ENCODE measurements around the gene SBK1. TPM values are rescaled to one million over a fixed set of nuclear protein-coding genes. Genes with fewer than 3 reads are reported as not detected.
"Not testable (repeated sequence)": the region's sequence is repeated elsewhere in the genome, so short reads cannot be mapped to it uniquely, and the experiment has no call there.

SBK1 gene
- total and polyA plus RNA-seq, 2 donors = 0.16 to 0.21 TPM

DNA sequence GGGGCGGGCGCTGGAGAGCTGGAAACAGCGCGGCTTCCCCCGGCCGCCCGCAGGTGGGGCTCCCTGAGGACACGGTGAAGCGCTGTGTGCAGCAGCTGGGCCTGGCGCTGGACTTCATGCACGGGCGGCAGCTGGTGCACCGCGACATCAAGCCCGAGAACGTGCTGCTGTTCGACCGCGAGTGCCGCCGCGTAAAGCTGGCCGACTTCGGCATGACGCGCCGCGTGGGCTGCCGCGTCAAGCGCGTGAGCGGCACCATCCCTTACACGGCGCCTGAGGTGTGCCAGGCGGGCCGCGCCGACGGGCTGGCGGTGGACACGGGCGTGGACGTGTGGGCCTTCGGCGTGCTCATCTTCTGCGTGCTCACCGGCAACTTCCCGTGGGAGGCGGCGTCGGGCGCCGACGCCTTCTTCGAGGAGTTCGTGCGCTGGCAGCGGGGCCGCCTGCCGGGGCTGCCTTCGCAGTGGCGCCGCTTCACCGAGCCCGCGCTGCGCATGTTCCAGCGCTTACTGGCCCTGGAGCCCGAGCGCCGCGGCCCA, 27.8 kb downstream of the SBK1 start:
- Histone ChIP-seq H3K36me3 (ENCODE audit: insufficient read depth) (no peaks in the 10 kb centered on the region), H3K4me3 (ENCODE audit: low read depth, low read length) (no peak overlapping the region), H3K27ac (ENCODE audit: low read depth) (no peak overlapping the region), H3K4me1 (ENCODE audit: insufficient read depth) (no peaks in the 10 kb centered on the region)
- WGBS = 97% methylated on average over 73 of the region's 73 CpGs
- DNase-seq (ENCODE audit: extremely low spot score) = no peak

DNA sequence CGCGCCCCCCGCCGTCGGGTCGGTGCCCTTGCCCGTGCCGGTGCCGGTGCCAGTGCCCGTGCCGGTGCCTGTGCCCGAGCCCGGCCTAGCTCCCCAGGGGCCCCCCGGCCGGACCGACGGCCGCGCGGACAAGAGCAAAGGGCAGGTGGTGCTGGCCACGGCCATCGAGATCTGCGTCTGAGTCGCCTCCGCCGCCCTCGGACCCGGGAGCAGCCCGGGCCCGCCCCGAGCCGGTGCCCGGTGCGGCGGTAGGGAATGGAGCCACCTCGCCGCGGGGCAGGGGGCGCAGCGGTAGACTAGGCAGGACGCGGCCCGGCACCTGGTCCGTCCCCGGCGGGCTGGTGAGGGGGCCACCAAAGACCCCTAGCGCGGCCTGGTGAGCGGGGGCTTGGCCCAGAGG, 28.4 kb downstream of the SBK1 start:
- H3K27ac ChIP-seq (ENCODE audit: low read depth) = no peak overlapping the region
- WGBS = 96% methylated on average over 49 of the region's 49 CpGs
- no peaks in the 10 kb centered on the region for H3K36me3 ChIP-seq (ENCODE audit: insufficient read depth)
- H3K4me3 ChIP-seq (ENCODE audit: low read depth, low read length) = no peak overlapping the region
- DNase-seq (ENCODE audit: extremely low spot score) = no peak
- no peaks in the 10 kb centered on the region for H3K4me1 ChIP-seq (ENCODE audit: insufficient read depth)

DNA sequence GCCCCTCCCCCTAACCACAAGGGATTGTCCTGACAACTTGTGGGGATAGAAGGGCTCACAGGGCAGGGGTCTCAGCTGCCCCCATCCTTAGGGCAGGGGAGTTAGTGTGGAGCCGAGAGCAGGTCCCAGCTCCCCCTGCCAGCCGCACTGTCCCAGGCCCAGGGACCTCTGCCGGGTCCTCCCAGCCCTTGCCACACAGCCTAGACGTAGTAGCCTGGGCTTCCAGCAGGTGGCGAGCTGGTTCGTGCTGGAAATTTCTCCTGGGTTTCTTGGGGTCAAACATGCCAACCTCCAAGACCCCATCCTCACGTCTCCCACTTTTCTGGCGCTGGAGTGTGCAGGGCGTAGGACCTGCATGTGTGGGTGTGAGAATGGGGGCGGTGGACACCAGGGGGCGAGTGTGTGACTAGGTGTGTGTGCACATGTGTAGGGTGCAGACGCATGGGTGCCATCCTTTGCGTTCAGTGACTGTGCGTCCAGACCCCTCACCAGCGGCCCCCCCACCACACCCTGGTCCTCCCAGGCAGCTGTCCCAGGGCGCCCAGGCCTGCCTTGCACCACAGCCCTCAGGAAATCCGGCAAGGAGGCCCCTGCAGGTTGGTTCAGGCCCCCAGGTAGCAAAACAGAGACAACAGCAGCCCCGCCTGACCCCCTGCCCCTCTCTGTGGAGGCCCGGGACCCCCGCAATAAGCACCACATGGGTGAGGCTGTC, 29.5 kb downstream of the SBK1 start:
- WGBS = 67% methylated on average over 20 of the region's 20 CpGs
- DNase-seq (ENCODE audit: extremely low spot score) = no peak
- no peaks in the 10 kb centered on the region for H3K4me1 ChIP-seq (ENCODE audit: insufficient read depth)
- H3K36me3 ChIP-seq (ENCODE audit: insufficient read depth) = no peaks in the 10 kb centered on the region
- H3K27ac ChIP-seq (ENCODE audit: low read depth) = no peak overlapping the region
- no peak overlapping the region for H3K4me3 ChIP-seq (ENCODE audit: low read depth, low read length)

DNA sequence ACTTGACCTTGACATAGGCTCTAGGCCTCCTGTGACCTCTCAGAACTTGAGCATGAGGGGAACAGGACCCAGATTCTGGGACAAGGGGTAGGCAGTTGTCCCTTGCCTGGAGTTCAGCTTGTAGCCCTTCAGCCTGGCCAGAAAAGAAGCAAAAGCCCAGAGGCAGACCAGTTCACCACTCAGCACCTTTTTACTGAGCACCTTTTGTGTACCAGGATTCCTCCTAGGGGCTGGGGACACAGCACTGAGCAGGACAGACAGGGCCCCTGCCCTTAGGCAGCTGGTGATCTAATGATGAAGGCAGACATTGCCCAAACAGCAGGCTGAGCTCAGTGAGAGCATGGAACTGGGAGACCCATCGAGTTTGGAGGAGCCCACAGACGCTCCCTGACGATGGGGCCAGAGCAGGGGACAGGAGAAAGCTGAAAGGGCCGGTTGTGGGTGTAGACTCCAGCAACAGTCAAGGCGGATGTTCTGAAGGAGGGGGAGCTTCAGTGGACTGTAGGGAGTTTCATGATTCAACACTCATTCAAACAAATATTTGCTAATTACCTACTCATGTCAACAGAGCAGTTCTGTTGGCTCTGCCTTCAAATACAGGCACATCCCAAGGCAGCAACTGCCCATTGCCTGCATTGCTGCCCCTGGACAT, 32.0 kb downstream of the SBK1 start:
- Histone ChIP-seq H3K36me3 (ENCODE audit: insufficient read depth) (no peaks in the 10 kb centered on the region), H3K4me3 (ENCODE audit: low read depth, low read length) (no peak overlapping the region), H3K27ac (ENCODE audit: low read depth) (no peak overlapping the region), H3K4me1 (ENCODE audit: insufficient read depth) (no peaks in the 10 kb centered on the region)
- 72% methylated on average over 5 of the region's 5 CpGs for WGBS
- no peak for DNase-seq (ENCODE audit: extremely low spot score)

DNA sequence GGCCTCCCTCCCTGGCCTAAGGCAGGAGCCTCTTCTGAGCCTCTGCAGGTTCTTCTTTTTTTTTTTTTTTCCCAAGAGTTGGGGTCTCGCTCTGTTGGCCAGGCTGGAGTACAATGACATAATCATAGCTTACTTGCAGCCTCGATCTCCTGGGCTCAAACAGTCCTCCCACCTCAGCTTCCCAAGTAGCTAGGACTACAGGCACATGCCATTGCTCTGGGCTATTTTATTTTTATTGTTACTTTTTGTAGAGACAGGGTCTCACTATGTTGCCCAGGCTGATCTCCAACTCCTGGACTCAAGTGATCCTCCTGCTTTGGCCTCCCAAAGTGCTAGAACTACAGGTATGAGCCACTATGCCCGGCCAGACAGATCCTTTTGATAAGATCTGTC, 32.6 kb downstream of the SBK1 start:
- H3K4me1 ChIP-seq (ENCODE audit: insufficient read depth) = no peaks in the 10 kb centered on the region
- no peak overlapping the region for H3K27ac ChIP-seq (ENCODE audit: low read depth)
- H3K36me3 ChIP-seq (ENCODE audit: insufficient read depth) = no peaks in the 10 kb centered on the region
- no peak for DNase-seq (ENCODE audit: extremely low spot score)
- H3K4me3 ChIP-seq (ENCODE audit: low read depth, low read length) = no peak overlapping the region
- 88% methylated on average over 3 of the region's 3 CpGs for WGBS

DNA sequence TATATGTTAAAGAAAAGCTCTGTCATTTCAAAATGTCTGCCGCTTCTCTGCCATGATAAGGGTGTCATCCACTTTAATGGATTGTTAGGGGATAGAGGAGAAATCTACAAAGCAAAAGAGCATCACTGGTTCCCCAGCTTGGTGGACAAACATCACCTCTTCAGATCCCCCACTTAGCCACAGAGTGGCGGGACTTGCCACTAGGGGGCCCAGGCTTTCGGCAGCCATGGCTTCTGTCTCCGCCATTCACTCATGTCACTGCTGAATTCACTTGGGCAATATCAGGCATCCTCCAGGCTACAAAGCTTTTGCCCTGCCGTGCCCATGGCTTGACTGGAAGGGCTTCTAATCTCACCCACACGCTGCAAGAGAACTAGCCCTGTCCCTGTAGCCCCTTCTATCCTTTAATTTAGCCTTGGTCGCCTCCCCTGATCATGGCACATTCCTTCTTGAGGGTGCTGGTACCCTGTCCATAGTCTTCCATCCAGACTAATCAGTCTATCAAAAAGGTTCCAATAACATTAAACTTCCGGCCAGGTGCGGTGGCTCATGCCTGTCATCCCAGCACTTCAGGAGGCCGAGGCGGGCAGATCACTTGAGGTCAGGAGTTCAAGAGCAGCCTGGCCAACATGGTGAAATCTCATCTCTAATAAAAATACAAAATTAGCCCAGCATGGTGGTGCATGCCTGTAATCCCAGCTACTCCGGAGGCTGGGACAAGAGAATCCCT, 34.7 kb downstream of the SBK1 start:
- Histone ChIP-seq H3K27ac (ENCODE audit: low read depth) (no peak overlapping the region), H3K36me3 (ENCODE audit: insufficient read depth) (no peaks in the 10 kb centered on the region), H3K4me3 (ENCODE audit: low read depth, low read length) (no peak overlapping the region), H3K4me1 (ENCODE audit: insufficient read depth) (no peaks in the 10 kb centered on the region)
- no peak for DNase-seq (ENCODE audit: extremely low spot score)
- 60% methylated on average over 12 of the region's 12 CpGs for WGBS

DNA sequence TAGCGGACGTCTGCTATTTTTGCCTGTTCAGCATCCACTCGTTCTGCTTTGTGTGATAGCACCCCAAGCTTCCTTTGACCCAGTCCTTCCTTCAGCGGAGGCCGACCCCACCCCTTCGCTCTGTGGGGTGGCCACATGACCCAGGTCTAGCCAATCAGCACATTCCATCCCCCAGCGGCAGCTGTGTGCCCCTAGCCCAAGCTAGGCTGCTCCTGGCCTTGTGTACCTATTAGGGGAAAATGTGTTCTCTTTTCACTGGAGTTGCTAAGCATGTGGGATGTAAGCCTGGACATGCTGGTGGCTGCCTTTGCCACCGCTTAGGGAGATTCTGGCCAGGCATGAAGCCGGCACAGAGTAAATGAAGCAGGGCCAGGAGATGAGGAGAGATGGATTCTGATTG, 37.9 kb downstream of the SBK1 start:
- 42% methylated on average over 9 of the region's 9 CpGs for WGBS
- H3K4me3 ChIP-seq (ENCODE audit: low read depth, low read length); H3K4me1 ChIP-seq (ENCODE audit: insufficient read depth); H3K36me3 ChIP-seq (ENCODE audit: insufficient read depth); DNase-seq (ENCODE audit: extremely low spot score); H3K27ac ChIP-seq (ENCODE audit: low read depth): not testable (repeated sequence)

DNA sequence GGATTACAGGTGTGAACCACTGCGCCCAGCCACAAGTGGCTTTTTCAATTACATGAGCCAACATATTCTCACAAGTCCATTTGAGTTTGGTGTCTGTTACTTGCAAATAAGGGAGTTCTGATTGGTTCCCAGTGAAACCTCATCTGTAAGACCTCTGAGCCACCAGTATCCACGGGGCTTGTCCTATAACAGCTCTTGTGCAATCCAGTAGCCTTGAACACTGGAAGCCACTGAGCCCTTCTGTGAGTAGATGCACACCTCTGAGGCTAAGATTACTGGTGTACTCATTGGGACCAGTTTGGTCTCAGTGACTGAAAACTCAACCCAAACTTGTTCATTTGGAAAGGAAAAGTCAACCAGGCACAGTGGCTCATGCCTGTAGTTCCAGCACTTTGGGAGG, 38.7 kb downstream of the SBK1 start:
- not testable (repeated sequence) for H3K4me3 ChIP-seq (ENCODE audit: low read depth, low read length); H3K36me3 ChIP-seq (ENCODE audit: insufficient read depth); H3K27ac ChIP-seq (ENCODE audit: low read depth); H3K4me1 ChIP-seq (ENCODE audit: insufficient read depth); DNase-seq (ENCODE audit: extremely low spot score)
- 68% methylated on average over 2 of the region's 2 CpGs for WGBS

DNA sequence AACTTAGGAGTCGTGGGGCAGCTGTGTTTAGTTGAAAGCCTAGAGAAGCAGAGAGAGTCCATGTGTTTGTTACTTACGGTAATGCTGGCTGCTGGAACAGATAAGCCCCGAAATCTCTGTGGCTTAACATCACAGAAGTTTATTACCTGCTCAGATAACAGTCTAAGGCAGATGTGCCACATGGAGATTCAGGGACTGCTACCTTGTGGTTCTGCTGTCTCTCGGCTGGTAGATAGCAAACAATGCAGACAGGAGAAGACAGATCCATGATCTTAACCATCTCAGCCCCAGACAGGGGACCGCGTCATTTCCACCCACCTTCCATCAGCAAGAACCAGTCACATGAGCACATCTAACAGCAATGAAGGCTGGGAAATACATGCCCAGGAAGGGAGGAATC, 40.3 kb downstream of the SBK1 start:
- not testable (repeated sequence) for DNase-seq (ENCODE audit: extremely low spot score); H3K27ac ChIP-seq (ENCODE audit: low read depth); H3K4me3 ChIP-seq (ENCODE audit: low read depth, low read length); H3K4me1 ChIP-seq (ENCODE audit: insufficient read depth); H3K36me3 ChIP-seq (ENCODE audit: insufficient read depth)
- WGBS = 28% methylated on average over 6 of the region's 6 CpGs

DNA sequence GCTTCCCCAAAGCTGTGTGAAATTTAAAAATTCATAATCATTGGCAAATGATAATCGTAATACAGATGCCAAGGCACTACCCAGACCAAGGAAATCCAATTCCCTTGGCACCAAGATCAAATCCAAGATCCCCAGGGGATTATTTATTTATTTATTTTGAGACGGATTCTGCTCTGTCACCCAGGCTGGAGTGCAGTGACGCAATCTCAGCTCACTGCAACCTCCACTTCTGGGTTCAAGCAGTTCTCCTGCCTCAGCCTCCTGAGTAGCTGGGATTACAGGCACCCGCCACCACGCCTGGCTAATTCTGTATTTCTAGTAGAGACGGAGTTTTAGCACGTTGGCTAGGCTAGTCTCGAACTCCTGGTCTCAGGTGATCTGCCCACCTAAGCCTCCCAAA, 43.4 kb downstream of the SBK1 start:
- not testable (repeated sequence) for H3K36me3 ChIP-seq (ENCODE audit: insufficient read depth); H3K4me1 ChIP-seq (ENCODE audit: insufficient read depth); H3K4me3 ChIP-seq (ENCODE audit: low read depth, low read length); DNase-seq (ENCODE audit: extremely low spot score); H3K27ac ChIP-seq (ENCODE audit: low read depth)
- 91% methylated on average over 8 of the region's 8 CpGs for whole genome bisulfite sequencing

DNA sequence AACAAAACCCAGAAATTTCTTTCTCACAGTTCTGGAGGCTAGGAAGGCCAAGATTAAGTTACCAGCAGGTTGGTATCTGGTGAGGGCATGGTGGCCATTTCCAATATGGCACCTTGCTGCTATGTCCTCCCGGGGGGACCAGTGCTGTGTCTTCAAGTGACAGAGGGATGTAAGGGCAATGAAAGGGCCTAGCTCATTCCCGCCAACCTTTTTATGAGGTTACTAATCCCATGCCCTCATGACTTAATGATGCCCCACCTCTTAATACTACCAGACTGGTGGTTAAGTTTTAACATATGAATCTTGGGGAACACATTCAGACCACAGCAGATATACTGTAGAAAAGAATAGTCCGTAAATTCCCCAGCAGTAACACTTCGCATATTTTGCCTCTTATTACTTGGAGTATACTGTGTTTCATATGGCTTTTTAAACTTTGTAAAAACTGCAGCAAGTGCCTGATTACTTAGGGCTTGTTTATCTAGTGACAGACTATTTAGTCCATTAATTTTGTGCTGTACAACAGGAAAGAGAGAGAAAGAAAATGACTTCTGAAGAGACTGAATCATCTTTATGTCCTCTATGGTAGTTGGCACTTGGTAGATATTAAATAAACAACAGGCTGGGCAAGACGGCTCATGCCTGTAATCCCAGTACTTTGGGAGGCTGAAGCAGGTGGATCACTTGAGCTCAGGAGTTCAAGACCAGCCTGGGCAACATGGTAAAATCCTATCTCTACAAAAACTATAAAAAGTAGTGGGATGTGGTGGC, 44.8 kb downstream of the SBK1 start:
- not testable (repeated sequence) for H3K4me3 ChIP-seq (ENCODE audit: low read depth, low read length); DNase-seq (ENCODE audit: extremely low spot score); H3K36me3 ChIP-seq (ENCODE audit: insufficient read depth); H3K4me1 ChIP-seq (ENCODE audit: insufficient read depth); H3K27ac ChIP-seq (ENCODE audit: low read depth)
- 69% methylated on average over 5 of the region's 5 CpGs for WGBS

DNA sequence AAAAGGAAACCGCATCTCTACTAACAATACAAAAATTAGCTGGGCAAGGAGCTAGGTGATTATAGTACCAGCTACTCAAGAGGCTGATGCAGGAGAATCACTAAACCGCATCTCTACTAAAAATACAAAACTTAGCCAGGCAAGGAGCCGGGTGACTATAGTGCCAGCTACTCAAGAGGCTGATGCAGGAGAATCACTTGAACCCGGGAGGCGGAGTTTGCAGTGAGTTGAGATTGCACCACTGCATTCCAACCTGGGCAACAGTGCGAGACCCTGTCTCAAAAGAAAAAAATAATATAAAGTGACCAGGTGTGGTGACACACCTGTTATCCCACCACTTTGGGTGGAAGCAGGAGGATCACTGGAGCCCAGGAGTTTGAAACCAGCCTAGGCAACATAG, 45.9 kb downstream of the SBK1 start:
- WGBS = 91% methylated on average over 5 of the region's 6 CpGs
- not testable (repeated sequence) for DNase-seq (ENCODE audit: extremely low spot score); H3K4me3 ChIP-seq (ENCODE audit: low read depth, low read length); H3K27ac ChIP-seq (ENCODE audit: low read depth); H3K4me1 ChIP-seq (ENCODE audit: insufficient read depth); H3K36me3 ChIP-seq (ENCODE audit: insufficient read depth)

DNA sequence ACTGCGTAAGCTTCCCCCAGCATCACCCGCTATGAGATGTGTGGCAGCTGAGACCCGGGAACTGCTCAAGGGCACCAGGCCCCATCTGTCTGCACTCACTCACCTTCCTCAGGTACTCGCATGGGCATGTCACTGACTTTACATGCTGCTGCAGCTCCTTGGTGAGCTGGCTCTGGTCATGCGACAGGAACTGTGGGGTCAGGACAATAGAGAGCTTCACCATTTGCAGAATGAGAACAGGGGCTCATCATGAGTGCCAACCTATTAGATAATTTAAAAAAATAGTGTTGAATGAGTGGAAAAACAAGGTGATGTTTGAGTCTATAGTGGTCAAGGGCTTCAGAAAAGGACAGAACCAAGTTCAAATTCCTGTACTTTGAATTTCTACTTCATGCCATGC, 70.3 kb downstream of the SBK1 start:
- H3K4me1 ChIP-seq (ENCODE audit: insufficient read depth); H3K36me3 ChIP-seq (ENCODE audit: insufficient read depth); H3K4me3 ChIP-seq (ENCODE audit: low read depth, low read length); H3K27ac ChIP-seq (ENCODE audit: low read depth); DNase-seq (ENCODE audit: extremely low spot score): not testable (repeated sequence)
- WGBS = 69% methylated on average over 2 of the region's 5 CpGs
